NT2/D1 (cell line): ENCODE results near the gene CPED1.
"Not testable (repeated sequence)": the region's sequence is repeated elsewhere in the genome, so short reads cannot be mapped to it uniquely, and the experiment has no call there.

Experiments used
- DNase-seq: peaks from one replicate; pipeline ENCODE4 v3.0.0-alpha.2; 2011; ENCODE audit warnings: low read depth, low spot score
- H3K27me3 ChIP-seq: 2 replicates; pipeline ENCODE4 v1.6.0; 2011; ENCODE audit warnings: mild to moderate bottlenecking; ENCODE audit not compliant: insufficient read length, insufficient read depth
- H3K36me3 ChIP-seq: 2 replicates; pipeline ENCODE4 v1.6.1; 2011; ENCODE audit warnings: mild to moderate bottlenecking, low read length, mixed read lengths; ENCODE audit not compliant: insufficient read depth, insufficient read length
- H3K4me1 ChIP-seq: 2 replicates; pipeline ENCODE4 v1.5.1; 2011; ENCODE audit not compliant: insufficient read depth, insufficient read length
- H3K4me3 ChIP-seq: 2 replicates; pipeline ENCODE4 v1.5.1; 2011; ENCODE audit warnings: low read depth; ENCODE audit not compliant: insufficient read length
- H3K9ac ChIP-seq: 2 replicates; pipeline ENCODE4 v1.6.0; 2011; ENCODE audit warnings: low read depth; ENCODE audit not compliant: insufficient read length
- H3K9me3 ChIP-seq: 2 replicates; pipeline ENCODE4 v1.5.1; 2011; ENCODE audit warnings: mild to moderate bottlenecking, low read length; ENCODE audit not compliant: insufficient read depth
- SUZ12 ChIP-seq: IDR thresholded peaks from 2 replicates; pipeline ENCODE4 v1.6.1; 2011; ENCODE audit not compliant: insufficient read length, insufficient read depth; ENCODE audit errors: extremely low read depth
- YY1 ChIP-seq: IDR thresholded peaks from 2 replicates; pipeline ENCODE4 v1.6.1; 2011; ENCODE audit not compliant: insufficient read length, insufficient read depth
- ZNF274 ChIP-seq: IDR thresholded peaks from 2 replicates; pipeline ENCODE4 v1.6.1; 2011; ENCODE audit warnings: mild to moderate bottlenecking, low read depth, low read length

CPED1 gene

DNA sequence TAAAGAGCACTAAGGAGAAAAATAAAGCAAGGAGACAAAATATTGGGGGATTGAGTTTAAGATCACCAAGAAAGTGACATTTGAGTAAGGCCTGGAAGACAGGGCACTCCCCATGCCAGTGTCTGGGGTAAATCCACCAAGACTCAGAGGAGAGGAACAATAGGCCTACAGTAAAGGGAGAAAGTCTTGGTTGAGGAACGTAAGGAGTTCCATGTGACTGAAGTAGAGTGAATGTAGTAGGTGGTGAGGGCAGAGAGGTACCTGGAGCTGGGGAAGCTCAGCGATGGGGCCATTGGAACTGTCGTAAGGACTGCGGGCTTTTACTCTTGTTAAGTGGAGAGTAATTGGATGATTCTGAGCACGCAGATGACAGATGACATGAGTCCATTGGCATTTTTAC is 69.4 kb downstream of the CPED1 start:
- Histone ChIP-seq H3K4me1 (no peaks in the 10 kb centered on the region), H3K36me3 (no peaks in the 10 kb centered on the region), H3K4me3 (no peak overlapping the region), H3K9ac (no peak overlapping the region), H3K27me3 (no peaks in the 10 kb centered on the region), H3K9me3 (no peaks in the 10 kb centered on the region)
- no peak for DNase-seq
- TF ChIP-seq ZNF274 (no peak), SUZ12 (no peak), YY1 (no peak)

DNA sequence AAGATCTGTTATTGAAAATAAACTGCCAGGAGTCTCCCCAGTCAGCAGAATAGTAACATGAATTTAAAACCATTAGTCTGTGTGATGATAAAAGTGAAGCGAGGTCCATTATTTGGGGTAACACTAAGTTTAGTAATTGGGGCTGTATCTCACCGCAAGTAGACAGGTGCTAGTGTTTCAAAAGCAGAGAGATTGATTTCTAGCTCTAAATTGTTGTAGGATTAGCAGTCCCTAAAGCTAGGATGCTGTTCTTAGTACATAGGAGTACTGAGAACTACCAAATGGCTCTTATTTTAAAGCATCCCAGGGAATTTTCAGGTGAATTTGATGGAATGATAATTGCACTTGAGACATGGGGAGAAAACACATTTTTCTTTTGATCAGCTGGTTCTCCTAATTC is 70.5 kb downstream of the CPED1 start:
- no peak overlapping the region for H3K9ac ChIP-seq
- H3K4me1 ChIP-seq = no peaks in the 10 kb centered on the region
- DNase-seq = no peak
- H3K36me3 ChIP-seq = no peaks in the 10 kb centered on the region
- no peak overlapping the region for H3K4me3 ChIP-seq
- TF ChIP-seq SUZ12 (no peak), YY1 (no peak), ZNF274 (no peak)
- H3K9me3 ChIP-seq = no peaks in the 10 kb centered on the region
- no peaks in the 10 kb centered on the region for H3K27me3 ChIP-seq

DNA sequence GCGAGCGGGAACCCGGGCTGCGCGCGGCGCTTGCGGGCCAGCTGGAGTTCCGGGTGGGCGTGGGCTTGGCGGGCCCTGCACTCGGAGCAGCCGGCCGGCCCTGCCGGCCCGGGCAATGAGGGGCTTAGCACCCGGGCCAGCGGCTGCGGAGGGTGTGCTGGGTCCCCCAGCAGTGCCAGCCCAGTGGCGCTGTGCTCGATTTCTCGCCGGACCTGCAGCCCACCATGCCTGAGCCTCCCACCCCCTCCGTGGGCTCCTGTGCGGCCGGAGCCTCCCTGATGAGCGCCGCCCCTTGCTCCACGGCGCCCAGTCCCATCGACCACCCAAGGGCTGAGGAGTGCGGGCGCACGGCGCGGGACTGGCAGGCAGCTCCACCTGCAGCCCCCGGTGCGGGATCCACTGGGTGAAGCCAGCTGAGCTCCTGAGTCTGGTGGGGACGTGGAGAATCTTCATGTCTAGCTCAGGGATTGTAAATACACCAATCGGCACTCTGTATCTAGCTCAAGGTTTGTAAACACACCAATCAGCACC is 71.5 kb downstream of the CPED1 start:
- not testable (repeated sequence) for H3K36me3 ChIP-seq, H3K9me3 ChIP-seq, DNase-seq, H3K27me3 ChIP-seq, H3K4me3 ChIP-seq, H3K4me1 ChIP-seq, H3K9ac ChIP-seq

DNA sequence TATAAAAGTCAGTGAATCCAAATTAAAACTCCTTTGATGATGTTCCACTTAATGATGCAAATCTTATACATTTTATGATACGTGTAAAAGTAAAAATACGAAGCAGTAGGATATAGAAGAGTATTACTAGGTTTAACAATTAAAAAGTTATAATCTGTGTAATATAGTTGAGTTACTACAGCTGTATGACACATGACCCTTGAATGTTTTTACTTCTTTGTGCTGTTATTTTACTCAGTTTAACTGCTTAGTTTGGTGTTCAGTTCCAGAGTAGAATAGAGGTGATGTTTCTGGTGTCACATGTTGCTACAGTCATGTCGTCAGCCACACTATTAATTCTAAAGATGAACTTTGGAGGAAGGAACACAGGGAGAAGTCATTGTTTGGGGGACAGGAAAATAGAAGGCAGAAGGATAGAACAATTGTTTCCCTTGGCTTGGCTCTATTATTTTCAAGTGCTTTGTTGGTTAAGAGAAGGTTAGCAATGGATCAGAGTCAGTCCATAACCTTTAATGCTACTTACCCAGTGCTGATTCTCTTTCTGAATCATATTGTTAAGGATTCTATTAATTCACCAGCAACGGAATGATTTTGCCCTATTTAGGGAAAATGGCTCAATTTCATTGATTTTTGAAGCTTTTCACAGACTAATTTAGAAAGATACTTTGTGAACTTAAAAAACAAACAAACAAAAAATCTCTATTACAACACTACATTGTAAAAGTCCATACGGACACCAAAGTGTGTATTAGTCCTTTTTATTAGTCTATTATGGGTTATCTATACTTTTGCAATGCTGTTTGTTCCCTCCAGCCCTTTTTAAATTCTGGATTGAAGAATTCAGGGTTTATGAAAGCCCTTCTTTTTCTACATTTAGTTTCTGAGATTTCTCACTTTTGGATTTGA is 73.4 kb downstream of the CPED1 start:
- Histone ChIP-seq H3K4me1 (no peaks in the 10 kb centered on the region), H3K9ac (no peak overlapping the region), H3K36me3 (no peaks in the 10 kb centered on the region), H3K27me3 (no peaks in the 10 kb centered on the region), H3K4me3 (no peak overlapping the region), H3K9me3 (no peaks in the 10 kb centered on the region)
- no peak for TF ChIP-seq ZNF274
- no peak for TF ChIP-seq YY1
- TF ChIP-seq SUZ12 = no peak
- no peak for DNase-seq

DNA sequence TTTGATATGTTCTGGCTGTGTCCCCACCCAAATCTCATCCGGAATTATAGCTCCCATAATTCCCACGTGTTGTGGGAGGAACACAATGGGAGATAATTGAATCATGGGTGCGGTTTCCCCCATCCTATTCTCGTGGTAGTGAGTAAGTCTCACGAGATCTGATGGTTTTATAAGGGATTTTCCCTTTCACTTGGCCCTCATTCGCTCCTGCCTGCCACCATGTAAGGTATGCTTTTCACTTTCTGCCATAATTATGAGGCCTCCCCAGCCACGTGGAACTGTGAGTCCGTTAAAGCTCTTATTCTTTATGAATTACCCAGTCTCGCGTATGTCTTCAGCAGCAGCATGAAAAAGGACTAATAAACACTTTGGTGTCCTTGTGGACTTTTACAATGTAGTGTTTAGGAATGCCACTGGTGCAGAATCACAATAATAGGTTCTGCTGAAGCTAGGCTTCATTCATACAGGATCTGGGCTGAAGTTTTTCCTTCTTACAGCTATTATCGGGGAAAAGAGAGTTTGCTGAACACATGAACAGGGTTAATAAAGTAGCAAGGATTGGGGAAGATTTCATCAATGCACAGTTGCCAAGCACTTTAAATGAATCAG is 74.3 kb downstream of the CPED1 start:
- Histone ChIP-seq H3K4me3 (no peak overlapping the region), H3K36me3 (no peaks in the 10 kb centered on the region), H3K4me1 (no peaks in the 10 kb centered on the region), H3K27me3 (no peaks in the 10 kb centered on the region), H3K9ac (no peak overlapping the region), H3K9me3 (no peaks in the 10 kb centered on the region)
- DNase-seq = no peak
- TF ChIP-seq ZNF274 = no peak
- TF ChIP-seq YY1 = no peak
- TF ChIP-seq SUZ12 = no peak

DNA sequence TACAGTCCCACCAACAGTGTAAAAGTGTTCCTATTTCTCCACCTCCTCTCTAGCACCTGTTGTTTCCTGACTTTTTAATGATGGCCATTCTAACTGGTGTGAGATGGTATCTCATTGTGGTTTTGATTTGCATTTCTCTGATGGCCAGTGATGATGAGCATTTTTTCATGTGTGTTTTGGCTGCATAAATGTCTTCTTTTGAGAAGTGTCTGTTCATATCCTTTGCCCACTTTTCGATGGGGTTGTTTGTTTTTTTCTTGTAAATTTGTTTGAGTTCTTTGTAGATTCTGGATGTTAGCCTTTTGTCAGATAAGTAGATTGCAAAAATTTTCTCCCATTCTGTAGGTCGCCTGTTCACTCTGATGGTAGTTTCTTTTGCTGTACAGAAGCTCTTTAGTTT is 79.2 kb downstream of the CPED1 start:
- not testable (repeated sequence) for H3K9ac ChIP-seq, H3K36me3 ChIP-seq, H3K4me1 ChIP-seq, H3K4me3 ChIP-seq, H3K9me3 ChIP-seq, H3K27me3 ChIP-seq, DNase-seq

DNA sequence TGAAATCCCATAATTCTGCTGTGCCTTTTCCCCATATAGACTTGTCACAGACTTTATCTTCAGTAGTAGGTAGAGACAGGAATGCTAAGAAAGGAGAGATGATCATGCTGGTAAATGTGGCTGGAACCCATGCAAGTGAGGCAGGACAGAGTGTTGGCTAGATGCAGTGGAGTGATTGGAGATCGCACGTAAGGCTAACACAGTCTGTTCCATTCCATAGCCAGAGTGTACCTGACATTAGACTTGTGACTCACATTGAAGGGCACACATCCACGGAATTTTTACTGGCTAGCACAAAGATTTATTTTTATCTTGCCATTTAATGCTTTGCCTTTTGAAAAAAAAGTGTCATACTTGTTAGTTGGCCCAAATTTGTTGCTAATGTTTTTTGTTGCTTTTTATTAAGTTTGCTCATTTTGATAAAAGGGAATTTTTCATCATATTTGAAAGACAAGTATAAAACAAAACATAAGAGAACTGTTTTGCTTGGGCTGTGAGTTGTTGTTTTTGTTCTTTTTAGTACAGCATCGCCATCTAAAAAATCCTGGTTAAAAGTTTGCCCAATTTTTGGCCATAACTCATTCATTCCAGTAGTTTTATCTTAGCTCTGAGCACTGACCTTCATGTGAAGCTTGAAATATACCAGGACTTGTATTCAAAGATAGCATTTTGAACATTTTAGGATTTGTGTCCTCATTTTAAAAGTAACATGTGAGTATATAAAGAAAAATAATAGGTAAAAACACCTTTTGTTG is 81.0 kb downstream of the CPED1 start:
- no peaks in the 10 kb centered on the region for H3K36me3 ChIP-seq
- H3K4me3 ChIP-seq = no peak overlapping the region
- H3K4me1 ChIP-seq = no peaks in the 10 kb centered on the region
- no peak overlapping the region for H3K9ac ChIP-seq
- no peak for TF ChIP-seq ZNF274
- no peak for TF ChIP-seq YY1
- no peak for TF ChIP-seq SUZ12
- DNase-seq = no peak
- H3K27me3 ChIP-seq = no peaks in the 10 kb centered on the region
- H3K9me3 ChIP-seq = no peaks in the 10 kb centered on the region
